Measurements from ENCODE around the gene BICRA.
"Not testable (repeated sequence)": the region's sequence is repeated elsewhere in the genome, so short reads cannot be mapped to it uniquely, and the experiment has no call there.

BICRA gene

GRCh38 chr19:47661611-47662010 is 52.7 kb downstream of the BICRA start:
- Histone ChIP-seq H3K36me3 (replicated peaks; ENCODE audit: insufficient read depth, low read length) (no peaks in the 10 kb centered on the region), H3K4me3 (ENCODE audit: low read length) (no peak overlapping the region), H3K9ac (ENCODE audit: low read length) (no peak overlapping the region), H3K4me1 (ENCODE audit: low read length) (no peaks in the 10 kb centered on the region), H3F3A (ENCODE audit: insufficient read depth, low read length) (no peaks in the 10 kb centered on the region), H3K9me3 (replicated peaks; ENCODE audit: insufficient read depth, low read length) (no peaks in the 10 kb centered on the region), H3K27me3 (replicated peaks; ENCODE audit: insufficient read depth, low read length) (no peaks in the 10 kb centered on the region), H3K4me2 (ENCODE audit: low read depth, low read length) (no peak overlapping the region), H2AFZ (ENCODE audit: low read length) (no peak overlapping the region), H4K20me1 (ENCODE audit: insufficient read depth, low read length) (no peaks in the 10 kb centered on the region; the same call in 1 of the 2 replicates), H3K79me2 (ENCODE audit: low read length) (peaks cover 7% of the 10 kb centered on the region; the same call in 1 of the 2 replicates), H3K9me2 (replicated peaks; ENCODE audit: insufficient read depth, low read length) (no peaks in the 10 kb centered on the region), H3K27ac (ENCODE audit: low read length) (no peak overlapping the region)
- TF ChIP-seq EZH2phosphoT487 (IDR thresholded peaks at IDR 0.05; ENCODE audit: low read length) = no peak
- DNase-seq = no peak

- Histone ChIP-seq H3K36me3 (replicated peaks; ENCODE audit: insufficient read depth, low read length) (no peaks in the 10 kb centered on the region), H3K27me3 (replicated peaks; ENCODE audit: insufficient read depth, low read length) (no peaks in the 10 kb centered on the region), H3K4me1 (ENCODE audit: low read length) (no peaks in the 10 kb centered on the region), H4K20me1 (ENCODE audit: insufficient read depth, low read length) (no peaks in the 10 kb centered on the region; the same call in 1 of the 2 replicates), H3K9me3 (replicated peaks; ENCODE audit: insufficient read depth, low read length) (no peaks in the 10 kb centered on the region), H3K9ac (ENCODE audit: low read length) (no peak overlapping the region), H3K4me2 (ENCODE audit: low read depth, low read length) (no peak overlapping the region), H3K9me2 (replicated peaks; ENCODE audit: insufficient read depth, low read length) (no peaks in the 10 kb centered on the region), H3K79me2 (ENCODE audit: low read length) (peaks cover 7% of the 10 kb centered on the region; the same call in 1 of the 2 replicates), H2AFZ (ENCODE audit: low read length) (no peak overlapping the region), H3K27ac (ENCODE audit: low read length) (no peak overlapping the region), H3F3A (ENCODE audit: insufficient read depth, low read length) (no peaks in the 10 kb centered on the region), H3K4me3 (ENCODE audit: low read length) (no peak overlapping the region)
- no peak for TF ChIP-seq CTCF (IDR thresholded peaks at IDR 0.05; ENCODE audit: low read length)
- TF ChIP-seq EZH2phosphoT487 (IDR thresholded peaks at IDR 0.05; ENCODE audit: low read length) = no peak
- no peak for TF ChIP-seq EZH2 (optimal IDR thresholded peaks at IDR 0.05; ENCODE audit: low read depth, low read length)
- no peak for DNase-seq
Measured at GRCh38 chr19:47663435-47663910, 54.5 kb downstream of the BICRA start.

GRCh38 chr19:47663911-47664771 is 55.2 kb downstream of the BICRA start:
- peaks cover 7% of the 10 kb centered on the region; the same call in 1 of the 2 replicates for H3K79me2 ChIP-seq (ENCODE audit: low read length)
- no peaks in the 10 kb centered on the region for H3K36me3 ChIP-seq (replicated peaks; ENCODE audit: insufficient read depth, low read length)
- H3K27me3 ChIP-seq (replicated peaks; ENCODE audit: insufficient read depth, low read length) = no peaks in the 10 kb centered on the region
- no peak for DNase-seq
- H3K9me2 ChIP-seq (replicated peaks; ENCODE audit: insufficient read depth, low read length) = no peaks in the 10 kb centered on the region
- H3F3A ChIP-seq (ENCODE audit: insufficient read depth, low read length) = no peaks in the 10 kb centered on the region
- no peak overlapping the region for H3K27ac ChIP-seq (ENCODE audit: low read length)
- no peaks in the 10 kb centered on the region for H3K4me1 ChIP-seq (ENCODE audit: low read length)
- H3K9me3 ChIP-seq (replicated peaks; ENCODE audit: insufficient read depth, low read length) = no peaks in the 10 kb centered on the region
- no peak overlapping the region for H3K9ac ChIP-seq (ENCODE audit: low read length)
- H3K4me3 ChIP-seq (ENCODE audit: low read length) = no peak overlapping the region
- no peak overlapping the region for H2AFZ ChIP-seq (ENCODE audit: low read length)
- TF ChIP-seq EZH2 (optimal IDR thresholded peaks at IDR 0.05; ENCODE audit: low read depth, low read length) = no peak
- TF ChIP-seq CTCF (IDR thresholded peaks at IDR 0.05; ENCODE audit: low read length) = no peak
- no peak for TF ChIP-seq EZH2phosphoT487 (IDR thresholded peaks at IDR 0.05; ENCODE audit: low read length)
- no peak overlapping the region for H3K4me2 ChIP-seq (ENCODE audit: low read depth, low read length)
- no peaks in the 10 kb centered on the region; the same call in 1 of the 2 replicates for H4K20me1 ChIP-seq (ENCODE audit: insufficient read depth, low read length)

GRCh38 chr19:47668556-47668955 is 59.6 kb downstream of the BICRA start:
- H2AFZ ChIP-seq (ENCODE audit: low read length); H3K36me3 ChIP-seq (replicated peaks; ENCODE audit: insufficient read depth, low read length); H3K4me1 ChIP-seq (ENCODE audit: low read length); H3K9ac ChIP-seq (ENCODE audit: low read length); H3K4me2 ChIP-seq (ENCODE audit: low read depth, low read length); H3K27ac ChIP-seq (ENCODE audit: low read length); DNase-seq; H3K79me2 ChIP-seq (ENCODE audit: low read length); H3K9me2 ChIP-seq (replicated peaks; ENCODE audit: insufficient read depth, low read length); H3K27me3 ChIP-seq (replicated peaks; ENCODE audit: insufficient read depth, low read length); H4K20me1 ChIP-seq (ENCODE audit: insufficient read depth, low read length); H3F3A ChIP-seq (ENCODE audit: insufficient read depth, low read length); H3K4me3 ChIP-seq (ENCODE audit: low read length); H3K9me3 ChIP-seq (replicated peaks; ENCODE audit: insufficient read depth, low read length): not testable (repeated sequence)
